Kidney epithelial cell (primary cell): ENCODE measurements around the gene ANKFN1. TPM values are rescaled to one million over a fixed set of nuclear protein-coding genes. Genes with fewer than 3 reads are reported as not detected.

Experiments
- DNase-seq: peaks from one replicate; pipeline ENCODE4 v3.0.0-alpha.2; 2010; ENCODE audit warnings: low read depth
- H3K27me3 ChIP-seq: 2 replicates; pipeline ENCODE4 v1.6.0; 2011; ENCODE audit warnings: low read length; ENCODE audit not compliant: control insufficient read depth, insufficient read depth
- H3K36me3 ChIP-seq: 2 replicates; pipeline ENCODE4 v1.5.1; 2011; ENCODE audit warnings: low read length; ENCODE audit not compliant: control insufficient read depth, insufficient read depth
- H3K4me3 ChIP-seq: 2 replicates; pipeline ENCODE4 v1.5.1; 2011; ENCODE audit warnings: low read depth, mild to moderate bottlenecking, control low read depth, low read length
- total RNA-seq: library from RNA; depleted of rRNA; stranded (reverse); fragments of >200 nt; gene quantifications from 2 replicates; pipeline ENCODE4 v1.2.3, GENCODE V29; 2015
- TF ChIP-seq, protein P1 (sequence below): IDR thresholded peaks from 2 replicates; pipeline ENCODE4 v1.5.1; 2011; ENCODE audit warnings: mild to moderate bottlenecking, moderate library complexity, low read length, control low read depth, inconsistent platforms; ENCODE audit not compliant: insufficient read depth, poor library complexity, severe bottlenecking

Gene ANKFN1
- total RNA-seq, 1 donor from 2014 or later: not detected

DNA sequence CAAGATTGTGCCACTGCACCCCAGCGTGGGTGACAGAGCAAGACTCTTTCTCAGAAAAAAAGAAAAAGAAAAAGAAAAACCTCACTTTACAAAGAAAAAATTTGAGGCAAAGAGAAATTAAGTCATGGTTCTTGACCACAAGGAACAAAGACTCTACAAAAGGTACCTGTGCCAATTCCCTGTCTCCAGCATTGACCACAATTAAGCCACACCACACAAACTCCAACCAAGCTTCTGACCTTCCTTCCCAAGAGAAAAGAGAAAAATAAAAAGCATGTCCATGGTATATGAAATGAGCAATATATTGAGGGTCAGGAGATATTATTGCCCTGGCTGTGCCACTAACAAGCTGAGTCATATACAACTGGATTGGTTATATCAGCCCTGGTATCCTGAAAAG, 293.9 kb downstream of the ANKFN1 start:
- no peak overlapping the region for H3K4me3 ChIP-seq
- TF ChIP-seq, protein P1, sequence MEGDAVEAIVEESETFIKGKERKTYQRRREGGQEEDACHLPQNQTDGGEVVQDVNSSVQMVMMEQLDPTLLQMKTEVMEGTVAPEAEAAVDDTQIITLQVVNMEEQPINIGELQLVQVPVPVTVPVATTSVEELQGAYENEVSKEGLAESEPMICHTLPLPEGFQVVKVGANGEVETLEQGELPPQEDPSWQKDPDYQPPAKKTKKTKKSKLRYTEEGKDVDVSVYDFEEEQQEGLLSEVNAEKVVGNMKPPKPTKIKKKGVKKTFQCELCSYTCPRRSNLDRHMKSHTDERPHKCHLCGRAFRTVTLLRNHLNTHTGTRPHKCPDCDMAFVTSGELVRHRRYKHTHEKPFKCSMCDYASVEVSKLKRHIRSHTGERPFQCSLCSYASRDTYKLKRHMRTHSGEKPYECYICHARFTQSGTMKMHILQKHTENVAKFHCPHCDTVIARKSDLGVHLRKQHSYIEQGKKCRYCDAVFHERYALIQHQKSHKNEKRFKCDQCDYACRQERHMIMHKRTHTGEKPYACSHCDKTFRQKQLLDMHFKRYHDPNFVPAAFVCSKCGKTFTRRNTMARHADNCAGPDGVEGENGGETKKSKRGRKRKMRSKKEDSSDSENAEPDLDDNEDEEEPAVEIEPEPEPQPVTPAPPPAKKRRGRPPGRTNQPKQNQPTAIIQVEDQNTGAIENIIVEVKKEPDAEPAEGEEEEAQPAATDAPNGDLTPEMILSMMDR: no peak
- no peaks in the 10 kb centered on the region for H3K27me3 ChIP-seq
- no peaks in the 10 kb centered on the region for H3K36me3 ChIP-seq
- DNase-seq: no peak

DNA sequence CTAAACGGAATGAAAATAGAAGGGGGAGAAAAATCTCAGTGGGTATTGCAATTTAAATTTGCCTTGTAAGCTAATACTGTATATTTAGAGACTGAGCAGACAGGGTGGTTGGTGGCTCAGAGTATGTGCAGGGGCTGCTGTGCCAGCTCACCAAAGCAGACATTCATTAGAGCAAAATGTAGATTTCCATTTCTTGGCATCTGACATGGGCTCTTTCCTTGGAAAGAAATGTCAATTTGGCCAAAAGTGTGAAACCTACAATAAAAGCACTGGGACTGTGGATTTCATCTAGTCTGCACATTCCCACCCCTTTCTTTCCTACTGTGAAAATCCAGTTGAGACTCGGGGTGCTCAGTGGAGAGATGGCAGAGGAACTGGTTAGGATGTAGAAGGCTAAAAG, 295.1 kb downstream of the ANKFN1 start:
- Histone ChIP-seq H3K4me3 (no peak overlapping the region), H3K27me3 (no peaks in the 10 kb centered on the region), H3K36me3 (no peaks in the 10 kb centered on the region)
- TF ChIP-seq, protein P1: no peak
- DNase-seq: no peak

DNA sequence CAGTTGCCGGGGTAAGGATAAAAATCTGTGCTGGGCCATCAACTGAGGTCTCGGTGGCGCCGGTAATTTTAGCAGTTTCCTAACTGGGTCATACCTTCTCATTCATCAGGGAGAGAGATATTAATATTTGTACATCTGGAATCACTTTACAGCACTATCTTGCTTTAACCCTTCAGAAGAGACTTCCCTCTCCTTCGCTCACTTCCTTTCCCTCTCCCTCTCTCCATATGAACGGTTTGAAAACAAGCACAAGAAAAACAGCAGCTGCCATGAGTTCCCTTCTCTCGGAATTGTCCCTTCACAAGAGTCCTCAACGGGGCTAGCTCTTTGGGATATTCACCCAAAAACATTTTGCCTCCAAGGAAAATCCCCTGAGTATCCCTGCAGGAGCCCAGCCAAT, 295.9 kb downstream of the ANKFN1 start:
- H3K4me3 ChIP-seq: no peak overlapping the region
- DNase-seq: no peak
- TF ChIP-seq, protein P1: no peak
- H3K27me3 ChIP-seq: no peaks in the 10 kb centered on the region
- no peaks in the 10 kb centered on the region for H3K36me3 ChIP-seq

DNA sequence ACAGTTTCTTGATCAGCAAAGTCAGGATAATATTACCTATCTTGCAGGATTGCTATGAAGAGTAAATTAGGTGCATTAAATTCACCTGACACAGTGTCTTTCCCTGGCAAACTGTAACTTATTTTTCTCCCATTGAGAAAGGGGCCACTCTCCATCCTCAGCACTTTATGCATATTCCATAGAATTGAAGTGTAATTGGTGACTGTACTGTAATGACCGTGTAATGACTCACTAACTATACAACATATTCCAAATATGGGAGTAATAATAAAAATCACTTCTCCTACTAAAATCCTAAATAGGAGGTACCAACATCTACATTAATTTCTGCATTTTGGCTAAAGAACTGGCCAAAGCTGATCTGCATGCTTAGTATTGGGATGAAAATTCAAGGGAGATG, 298.4 kb downstream of the ANKFN1 start:
- DNase-seq: no peak
- H3K4me3 ChIP-seq: no peak overlapping the region
- no peaks in the 10 kb centered on the region for H3K27me3 ChIP-seq
- H3K36me3 ChIP-seq: no peaks in the 10 kb centered on the region
- TF ChIP-seq, protein P1: no peak

DNA sequence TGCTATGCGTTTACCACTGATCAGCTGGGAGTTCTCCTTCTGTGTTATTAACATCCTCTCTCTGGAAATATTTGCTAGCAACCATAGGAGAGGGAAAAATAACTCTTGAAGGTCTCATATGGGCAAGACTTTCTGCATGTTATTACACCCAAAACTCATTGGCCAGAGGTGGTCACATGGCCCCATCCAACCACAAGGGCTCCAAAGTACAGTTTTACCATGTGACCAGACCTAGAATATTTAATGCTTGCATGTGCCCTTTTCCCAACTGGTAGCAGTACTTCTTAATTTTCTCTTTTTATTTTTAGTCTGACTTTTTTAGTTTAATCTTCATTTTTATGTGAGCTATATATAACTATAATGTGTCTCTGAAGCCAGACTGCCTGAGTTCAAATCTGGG, 299.2 kb downstream of the ANKFN1 start:
- Histone ChIP-seq H3K4me3 (no peak overlapping the region), H3K36me3 (no peaks in the 10 kb centered on the region), H3K27me3 (no peaks in the 10 kb centered on the region)
- TF ChIP-seq, protein P1: no peak
- DNase-seq: no peak

DNA sequence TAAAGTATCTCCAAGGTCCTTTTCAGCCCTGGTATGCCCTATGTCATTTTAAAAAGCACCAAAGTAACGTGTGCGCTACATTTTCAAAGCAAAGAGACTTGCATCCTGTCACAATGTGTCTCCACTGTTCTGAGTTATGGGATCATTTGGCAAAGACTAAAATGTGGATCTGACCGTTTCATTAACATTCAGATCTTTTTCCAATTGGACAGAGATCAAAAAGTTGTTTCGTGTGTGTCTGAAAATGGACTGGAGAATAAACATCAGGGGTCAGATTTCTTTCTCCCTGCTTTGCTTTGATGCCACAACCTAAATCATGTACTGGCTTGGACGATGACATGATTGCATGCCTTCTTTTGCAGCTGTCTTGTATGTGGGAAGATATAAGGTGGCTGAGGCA, 304.2 kb downstream of the ANKFN1 start:
- Histone ChIP-seq H3K4me3 (no peak overlapping the region), H3K27me3 (no peaks in the 10 kb centered on the region), H3K36me3 (no peaks in the 10 kb centered on the region)
- DNase-seq: no peak
- TF ChIP-seq, protein P1: no peak
